Mammary epithelial cell (primary cell): ENCODE measurements around the gene UNC80.

Source experiments
- CTCF ChIP-seq, 2 donors: IDR thresholded peaks in 1 of 2; conservative IDR thresholded peaks in 1 of 2; 2 replicates each; pipeline ENCODE4 v1.5.1; 2011 to 2012; ENCODE audit warnings: inconsistent platforms in 2 of 2, low read length in 2 of 2, mild to moderate bottlenecking in 2 of 2, control low read depth in 1 of 2, low read depth in 1 of 2; ENCODE audit not compliant: insufficient read depth in 1 of 2; ENCODE audit errors: extremely low read depth in 1 of 2
- EZH2 ChIP-seq: IDR thresholded peaks from 2 replicates; pipeline ENCODE4 v1.6.1; 2012; ENCODE audit warnings: low read length, inconsistent platforms, borderline replicate concordance

- no peak for TF ChIP-seq CTCF (conservative IDR thresholded peaks at IDR 0.05 in 1 of 2, IDR thresholded peaks at IDR 0.05 in 1 of 2; ENCODE audit: extremely low read depth in 1 of 2, insufficient read depth in 1 of 2, low read depth in 1 of 2, low read length in 2 of 2)
- TF ChIP-seq EZH2, result no peak
These were observed 212.7 kb downstream of the UNC80 start for GRCh38 chr2:209984291-209984690.
